ENCODE data around the gene SMIM20.
A peak's percentile ranks its signal among the peaks of the same experiment; 100 is the strongest.

SMIM20 gene

DNA sequence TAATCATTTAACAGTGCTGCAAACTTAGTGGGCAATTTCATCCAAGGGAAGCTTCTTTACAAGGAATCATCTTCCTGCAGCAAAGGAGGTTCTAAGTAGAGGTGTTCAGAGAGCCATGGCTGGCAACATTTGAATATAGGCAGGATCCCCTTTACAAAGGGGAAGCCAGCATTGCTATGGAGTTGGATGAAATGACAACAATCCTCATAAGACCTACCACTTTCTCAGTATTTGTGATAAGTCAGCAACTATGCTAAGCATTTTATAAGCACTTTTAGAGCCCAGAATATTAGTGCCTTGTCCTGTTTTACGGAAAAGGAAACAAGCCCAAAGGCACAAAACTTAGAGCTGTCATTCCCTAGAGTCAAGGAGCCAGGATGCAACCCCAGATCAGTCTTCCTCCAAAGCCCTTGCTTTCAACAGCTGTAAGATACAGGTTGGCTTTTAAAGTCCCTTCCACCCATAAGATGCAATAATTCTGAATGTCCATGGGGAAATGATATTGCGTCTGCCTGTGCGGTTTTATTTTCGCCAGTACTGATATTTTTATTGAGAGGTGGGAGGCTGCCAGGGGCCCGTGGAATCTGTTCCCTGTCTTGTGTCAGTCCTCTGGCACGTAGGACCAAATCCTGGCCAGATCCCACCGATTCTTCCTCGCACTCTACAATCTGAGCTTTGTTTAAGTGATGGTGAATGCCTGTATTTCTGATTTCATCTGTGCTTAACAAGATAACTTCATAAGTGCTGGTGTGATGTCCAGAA lies 59.1 kb downstream of the SMIM20 start:
- peaks cover 10% of the 10 kb centered on the region for H3K4me1 ChIP-seq (ENCODE audit: insufficient read depth, insufficient read length)
- no peak overlapping the region for H3K4me3 ChIP-seq (ENCODE audit: insufficient read length, low read depth)
- H3K9ac ChIP-seq (ENCODE audit: insufficient read length, low read depth) = no peak overlapping the region
- DNase-seq (ENCODE audit: low read depth, low spot score) = no peak
- no peaks in the 10 kb centered on the region for H3K27me3 ChIP-seq (ENCODE audit: insufficient read depth, insufficient read length)
- no peak for TF ChIP-seq YY1 (IDR thresholded peaks at IDR 0.05; ENCODE audit: insufficient read depth, insufficient read length)
- no peak for TF ChIP-seq SUZ12 (IDR thresholded peaks at IDR 0.05; ENCODE audit: extremely low read depth, insufficient read depth, insufficient read length)
- no peak for TF ChIP-seq ZNF274 (IDR thresholded peaks at IDR 0.05; ENCODE audit: low read depth, low read length)
- no peaks in the 10 kb centered on the region for H3K9me3 ChIP-seq (ENCODE audit: insufficient read depth, low read length)
- H3K36me3 ChIP-seq (ENCODE audit: insufficient read depth, insufficient read length, low read length) = no peaks in the 10 kb centered on the region

- H3K4me1 ChIP-seq (ENCODE audit: insufficient read depth, insufficient read length) = peaks cover 4% of the 10 kb centered on the region
- no peaks in the 10 kb centered on the region for H3K27me3 ChIP-seq (ENCODE audit: insufficient read depth, insufficient read length)
- TF ChIP-seq YY1 (IDR thresholded peaks at IDR 0.05; ENCODE audit: insufficient read depth, insufficient read length) = no peak
- no peak for TF ChIP-seq SUZ12 (IDR thresholded peaks at IDR 0.05; ENCODE audit: extremely low read depth, insufficient read depth, insufficient read length)
- TF ChIP-seq ZNF274 (IDR thresholded peaks at IDR 0.05; ENCODE audit: low read depth, low read length) = no peak
- no peak overlapping the region for H3K9ac ChIP-seq (ENCODE audit: insufficient read length, low read depth)
- H3K9me3 ChIP-seq (ENCODE audit: insufficient read depth, low read length) = no peaks in the 10 kb centered on the region
- H3K36me3 ChIP-seq (ENCODE audit: insufficient read depth, insufficient read length, low read length) = no peaks in the 10 kb centered on the region
- H3K4me3 ChIP-seq (ENCODE audit: insufficient read length, low read depth) = no peak overlapping the region
- no peak for DNase-seq (ENCODE audit: low read depth, low spot score)
These were observed 62.8 kb downstream of the SMIM20 start for GRCh38 chr4:25976780-25977179.

DNA sequence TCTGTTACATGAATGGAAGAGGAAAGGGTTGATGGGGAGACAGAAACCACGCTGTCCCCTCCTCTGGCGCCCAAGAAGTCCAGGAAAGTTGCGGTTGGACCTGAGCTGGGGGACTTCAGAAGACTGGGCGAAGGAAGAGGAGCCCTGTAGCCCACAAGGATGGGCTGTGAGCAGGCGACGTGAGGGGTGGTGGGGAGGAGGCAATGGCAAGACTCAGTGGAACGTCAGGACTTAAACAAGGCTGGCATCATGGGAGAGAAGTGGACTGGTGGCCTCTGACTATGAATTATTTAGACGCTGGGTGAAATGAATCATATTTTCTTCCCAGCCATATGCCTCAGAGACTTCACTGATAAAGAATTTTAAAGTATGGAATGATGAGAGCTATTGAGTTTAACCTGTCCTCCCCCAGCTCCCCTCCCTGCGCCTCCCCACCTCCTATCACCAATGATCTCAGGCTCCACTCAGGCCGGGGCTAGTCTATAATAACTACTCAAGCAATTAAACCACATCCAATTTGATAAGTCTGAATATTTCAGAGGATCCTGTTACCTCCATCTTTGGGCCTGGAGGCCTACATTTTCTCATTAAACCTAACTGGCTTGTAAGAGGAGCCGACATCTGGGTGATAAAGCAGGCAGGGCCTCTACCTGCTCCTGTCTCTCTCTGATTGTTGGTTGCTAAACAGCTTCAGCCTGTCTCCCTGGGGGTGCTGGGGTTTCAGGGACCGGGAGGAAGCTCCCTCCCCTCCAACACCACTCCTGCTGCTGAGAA lies 63.6 kb downstream of the SMIM20 start:
- H3K9ac ChIP-seq (ENCODE audit: insufficient read length, low read depth) = no peak overlapping the region
- H3K4me1 ChIP-seq (ENCODE audit: insufficient read depth, insufficient read length) = peaks cover 4% of the 10 kb centered on the region
- H3K4me3 ChIP-seq (ENCODE audit: insufficient read length, low read depth) = no peak overlapping the region
- H3K27me3 ChIP-seq (ENCODE audit: insufficient read depth, insufficient read length) = no peaks in the 10 kb centered on the region
- DNase-seq (ENCODE audit: low read depth, low spot score) = no peak
- no peaks in the 10 kb centered on the region for H3K36me3 ChIP-seq (ENCODE audit: insufficient read depth, insufficient read length, low read length)
- no peaks in the 10 kb centered on the region for H3K9me3 ChIP-seq (ENCODE audit: insufficient read depth, low read length)
- TF ChIP-seq ZNF274 (IDR thresholded peaks at IDR 0.05; ENCODE audit: low read depth, low read length) (no peak), YY1 (IDR thresholded peaks at IDR 0.05; ENCODE audit: insufficient read depth, insufficient read length) (no peak), SUZ12 (IDR thresholded peaks at IDR 0.05; ENCODE audit: extremely low read depth, insufficient read depth, insufficient read length) (no peak)

DNA sequence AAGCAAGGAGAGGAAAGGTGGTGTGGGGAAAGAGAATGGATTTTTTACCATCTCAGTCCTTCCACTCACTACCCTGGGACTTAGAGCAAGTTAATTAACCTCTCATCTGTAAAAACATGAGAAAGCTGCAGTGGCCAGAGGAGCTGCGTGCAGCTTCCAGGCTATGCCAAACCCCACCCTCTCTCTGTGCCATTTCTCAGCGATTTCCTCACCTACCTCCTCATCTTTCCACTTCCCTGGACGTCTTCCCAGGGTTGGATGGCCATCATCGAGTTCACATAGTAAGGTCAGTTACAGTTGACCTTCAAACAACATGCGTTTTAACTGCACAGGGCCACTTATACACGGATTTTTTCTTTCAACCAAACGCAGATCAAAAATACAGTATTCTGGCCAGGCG lies 64.3 kb downstream of the SMIM20 start:
- no peak for DNase-seq (ENCODE audit: low read depth, low spot score)
- Histone ChIP-seq H3K36me3 (ENCODE audit: insufficient read depth, insufficient read length, low read length) (no peaks in the 10 kb centered on the region), H3K4me1 (ENCODE audit: insufficient read depth, insufficient read length) (peaks cover 4% of the 10 kb centered on the region), H3K27me3 (ENCODE audit: insufficient read depth, insufficient read length) (no peaks in the 10 kb centered on the region), H3K9ac (ENCODE audit: insufficient read length, low read depth) (peak overlapping the region; percentile 47), H3K9me3 (ENCODE audit: insufficient read depth, low read length) (no peaks in the 10 kb centered on the region), H3K4me3 (ENCODE audit: insufficient read length, low read depth) (no peak overlapping the region)
- TF ChIP-seq YY1 (IDR thresholded peaks at IDR 0.05; ENCODE audit: insufficient read depth, insufficient read length) = no peak
- TF ChIP-seq ZNF274 (IDR thresholded peaks at IDR 0.05; ENCODE audit: low read depth, low read length) = no peak
- TF ChIP-seq SUZ12 (IDR thresholded peaks at IDR 0.05; ENCODE audit: extremely low read depth, insufficient read depth, insufficient read length) = no peak
